ENCODE data around the gene TACC2.
"Not testable (repeated sequence)": the region's sequence is repeated elsewhere in the genome, so short reads cannot be mapped to it uniquely, and the experiment has no call there.

The TACC2 gene

GRCh38 chr10:122102146-122102868 lies 113.3 kb downstream of the TACC2 start:
- no peak for DNase-seq

GRCh38 chr10:122102869-122103525 lies 114.0 kb downstream of the TACC2 start:
- no peak for DNase-seq

- no peak for DNase-seq
Measured at GRCh38 chr10:122103592-122103991, 114.6 kb downstream of the TACC2 start.

- not testable (repeated sequence) for DNase-seq
Measured at GRCh38 chr10:122108786-122109185, 119.8 kb downstream of the TACC2 start.

GRCh38 chr10:122112021-122112616 lies 123.2 kb downstream of the TACC2 start:
- no peak for DNase-seq

- DNase-seq = no peak
Measured at GRCh38 chr10:122112625-122113160, 123.7 kb downstream of the TACC2 start.

GRCh38 chr10:122113161-122113944 lies 124.4 kb downstream of the TACC2 start:
- DNase-seq = no peak

GRCh38 chr10:122113945-122114747 lies 125.2 kb downstream of the TACC2 start:
- DNase-seq = no peak

GRCh38 chr10:122115874-122116273 lies 126.9 kb downstream of the TACC2 start:
- DNase-seq = no peak

- DNase-seq = no peak
Measured at GRCh38 chr10:122116331-122116730, 127.4 kb downstream of the TACC2 start.

- DNase-seq = no peak
Measured at GRCh38 chr10:122117475-122117874, 128.5 kb downstream of the TACC2 start.

GRCh38 chr10:122120008-122120744 lies 131.2 kb downstream of the TACC2 start:
- DNase-seq = no peak

GRCh38 chr10:122121059-122121458 lies 132.1 kb downstream of the TACC2 start:
- no peak for DNase-seq

- no peak for DNase-seq
Measured at GRCh38 chr10:122122493-122122892, 133.5 kb downstream of the TACC2 start.

- DNase-seq = no peak
Measured at GRCh38 chr10:122123186-122123585, 134.2 kb downstream of the TACC2 start.

- DNase-seq = no peak
Measured at GRCh38 chr10:122124342-122124741, 135.4 kb downstream of the TACC2 start.

GRCh38 chr10:122124808-122125207 lies 135.8 kb downstream of the TACC2 start:
- no peak for DNase-seq

- no peak for DNase-seq
Measured at GRCh38 chr10:122126763-122127659, 138.0 kb downstream of the TACC2 start.

GRCh38 chr10:122127943-122128342 lies 139.0 kb downstream of the TACC2 start:
- no peak for DNase-seq

- DNase-seq = no peak
Measured at GRCh38 chr10:122128357-122128756, 139.4 kb downstream of the TACC2 start.

Measured in NCI-H1694 (cell line).